IMR-90 (cell line): ENCODE measurements around the gene PPDPF. TPM values are rescaled to one million over a fixed set of nuclear protein-coding genes. Genes with fewer than 3 reads are reported as not detected.

ENCODE experiments used
- ATAC-seq: fragments of 200-7000 bp; cut with Tn5 transposase; 2 replicates; pipeline ENCODE4 v1.9.1; 2020; ENCODE audit warnings: low read depth, mild to moderate bottlenecking, moderate library complexity
- BruUV-seq: library from RNA; stranded (reverse); fragments of 400-500 nt; replicated peaks from 2 replicates; lab custom pipeline; 2021; lab: Mats Ljungman, UMichigan
- CTCF ChIA-PET: fragments of 300-600 bp; formaldehyde crosslinking; extraction: SDS; loops from one replicate; lab custom pipeline; 2021; ENCODE audit warnings: antibody characterized with exemption; lab: Yijun Ruan, JAX
- POLR2A ChIA-PET: fragments of 300-600 bp; sonication (Branson Sonifier 250); formaldehyde crosslinking; loops from one replicate; lab custom pipeline; 2022; ENCODE audit warnings: antibody characterized with exemption; ENCODE audit not compliant: unreplicated experiment; lab: Charles Lee
- DNase-seq: peaks from one replicate; pipeline ENCODE4 v3.0.0; 2013
- H2AFZ ChIP-seq: replicated peaks from 2 replicates; pipeline ENCODE3; 2013; ENCODE audit warnings: low read length, mild to moderate bottlenecking; ENCODE audit not compliant: poor library complexity
- H2AK5ac ChIP-seq: 2 replicates; pipeline ENCODE4 v1.6.1; 2013; ENCODE audit warnings: low read depth, low read length, inconsistent platforms
- H2AK9ac ChIP-seq: replicated peaks from 2 replicates; pipeline ENCODE3; 2013; ENCODE audit warnings: mild to moderate bottlenecking, low read depth, low read length, moderate library complexity; ENCODE audit not compliant: poor library complexity
- H2BK120ac ChIP-seq: 2 replicates; pipeline ENCODE4 v1.6.1; 2013; ENCODE audit warnings: low read depth, low read length, inconsistent platforms
- H2BK15ac ChIP-seq: 3 replicates; pipeline ENCODE4 v1.6.1; 2013; ENCODE audit warnings: low read depth, low read length, inconsistent platforms
- H2BK20ac ChIP-seq: 2 replicates; pipeline ENCODE4 v1.6.1; 2013; ENCODE audit warnings: low read depth, mild to moderate bottlenecking, inconsistent platforms, low read length, moderate library complexity
- H2BK5ac ChIP-seq: 2 replicates; pipeline ENCODE4 v1.6.1; 2013; ENCODE audit warnings: mild to moderate bottlenecking, low read depth, low read length, inconsistent platforms; ENCODE audit not compliant: poor library complexity, severe bottlenecking
- H3K14ac ChIP-seq: replicated peaks from 2 replicates; pipeline ENCODE4 v1.6.1; 2013; ENCODE audit warnings: low read depth, low read length, inconsistent platforms
- H3K18ac ChIP-seq: 2 replicates; pipeline ENCODE4 v1.6.1; 2013; ENCODE audit warnings: low read depth, low read length, control low read depth
- H3K23ac ChIP-seq: 2 replicates; pipeline ENCODE4 v1.6.1; 2013; ENCODE audit warnings: low read depth, low read length, inconsistent platforms
- H3K27ac ChIP-seq: 2 replicates; pipeline ENCODE4 v1.5.1; 2013; ENCODE audit warnings: mild to moderate bottlenecking, control low read depth, low read length; ENCODE audit not compliant: insufficient read depth
- H3K27me3 ChIP-seq: 2 replicates; pipeline ENCODE4 v1.6.1; 2013; ENCODE audit warnings: low read length; ENCODE audit not compliant: control insufficient read depth, insufficient read depth
- H3K36me3 ChIP-seq: 2 replicates; pipeline ENCODE4 v1.6.1; 2013; ENCODE audit warnings: low read length, mixed read lengths; ENCODE audit not compliant: control insufficient read depth, insufficient read depth
- H3K4ac ChIP-seq: 2 replicates; pipeline ENCODE4 v1.6.1; 2013; ENCODE audit warnings: low read depth, low read length, inconsistent platforms
- H3K4me1 ChIP-seq: 2 replicates; pipeline ENCODE4 v1.6.1; 2013; ENCODE audit warnings: low read length, mixed read lengths; ENCODE audit not compliant: control insufficient read depth, insufficient read depth
- H3K4me2 ChIP-seq: 2 replicates; pipeline ENCODE4 v1.6.1; 2013; ENCODE audit warnings: low read depth, mild to moderate bottlenecking, control low read depth, low read length, moderate library complexity
- H3K4me3 ChIP-seq: 2 replicates; pipeline ENCODE4 v1.5.1; 2013; ENCODE audit warnings: low read depth, mild to moderate bottlenecking, control low read depth, low read length, moderate library complexity; ENCODE audit not compliant: insufficient read depth
- H3K56ac ChIP-seq: 2 replicates; pipeline ENCODE4 v1.6.1; 2013; ENCODE audit warnings: low read length, inconsistent platforms; ENCODE audit not compliant: insufficient read depth; ENCODE audit errors: extremely low read depth
- H3K79me1 ChIP-seq, 2 experiments: 2 replicates each; pipeline ENCODE4 v1.6.1; 2013; ENCODE audit warnings: low read length in 2 of 2, inconsistent platforms in 1 of 2, low read depth in 1 of 2
- H3K9ac ChIP-seq: 2 replicates; pipeline ENCODE4 v1.6.1; 2013; ENCODE audit warnings: low read depth, low read length, control low read depth
- H3K9me1 ChIP-seq: 2 replicates; pipeline ENCODE4 v1.6.1; 2013; ENCODE audit warnings: low read length, inconsistent platforms; ENCODE audit not compliant: insufficient read depth
- H3K9me3 ChIP-seq: 2 replicates; pipeline ENCODE4 v1.6.1; 2013; ENCODE audit warnings: low read length; ENCODE audit not compliant: control insufficient read depth, insufficient read depth
- H4K20me1 ChIP-seq: 2 replicates; pipeline ENCODE4 v1.6.1; 2013; ENCODE audit warnings: low read length, inconsistent platforms; ENCODE audit not compliant: insufficient read depth
- H4K5ac ChIP-seq: 2 replicates; pipeline ENCODE4 v1.6.1; 2013; ENCODE audit warnings: mild to moderate bottlenecking, low read depth, low read length, control low read depth
- H4K8ac ChIP-seq, 2 experiments: 2 replicates each; pipeline ENCODE4 v1.6.1; 2013; ENCODE audit warnings: low read depth in 2 of 2, low read length in 2 of 2, control low read depth in 1 of 2, inconsistent platforms in 1 of 2
- H4K91ac ChIP-seq: 2 replicates; pipeline ENCODE4 v1.6.1; 2013; ENCODE audit warnings: low read depth, low read length, inconsistent platforms; ENCODE audit not compliant: insufficient read depth
- BHLHE40 ChIP-seq: fragments of 150-350 bp; IDR thresholded peaks from 2 replicates; pipeline ENCODE4 v1.6.1; 2016; ENCODE audit warnings: mild to moderate bottlenecking, low read depth, low read length
- WGBS, 2 experiments: methylation state at CpG; one replicate each; pipeline versions ENCODE4 v1.1.5 to v1.1.7; 2013; ENCODE audit warnings: missing lambda C conversion rate in 2 of 2; ENCODE audit not compliant: insufficient read length in 1 of 2; ENCODE audit errors: extremely low coverage in 2 of 2; 5-methylcytosine and 5-hydroxymethylcytosine counted together
- dilution Hi-C: fragments of 300-500 bp; cut with HindIII; formaldehyde crosslinking; loops from one replicate; pipeline ENCODE4 v1.14.3; 2018; ENCODE audit warnings: low sequenced_read_pairs; ENCODE audit not compliant: unreplicated experiment
- in situ Hi-C: fragments of 300-500 bp; cut with MboI; formaldehyde crosslinking; loops from 3 replicates; pipeline ENCODE4 v1.14.3; 2019; ENCODE audit warnings: low sequenced_read_pairs, inconsistent platforms, mixed read lengths
- intact Hi-C: fragments of 100-400 bp; cut with micrococcal nuclease; formaldehyde crosslinking; loops from 2 replicates; pipeline ENCODE4 v1.10.0; 2022
- polyA plus RNA-seq, 3 experiments: library from polyadenylated mRNA; depleted of rRNA; stranded (reverse); fragments of >200 nt; gene quantifications; 2 replicates each; pipeline ENCODE4 v1.2.3, GENCODE V29; 2012; ENCODE audit warnings: low replicate concordance in 1 of 3
- total RNA-seq: library from RNA; depleted of rRNA; stranded (reverse); fragments of >200 nt; gene quantifications from 2 replicates; pipeline ENCODE4 v1.2.3, GENCODE V29; 2012
- TF ChIP-seq, protein P1 (sequence below): fragments of 150-350 bp; IDR thresholded peaks from 2 replicates; pipeline ENCODE4 v1.6.1; 2017; ENCODE audit warnings: mild to moderate bottlenecking, antibody characterized with exemption, low read length, low read depth

The PPDPF gene
- total and polyA plus RNA-seq, 2 of the 4 experiments (the other 2 are of a cell fraction): 12.9 to 171 TPM

DNA sequence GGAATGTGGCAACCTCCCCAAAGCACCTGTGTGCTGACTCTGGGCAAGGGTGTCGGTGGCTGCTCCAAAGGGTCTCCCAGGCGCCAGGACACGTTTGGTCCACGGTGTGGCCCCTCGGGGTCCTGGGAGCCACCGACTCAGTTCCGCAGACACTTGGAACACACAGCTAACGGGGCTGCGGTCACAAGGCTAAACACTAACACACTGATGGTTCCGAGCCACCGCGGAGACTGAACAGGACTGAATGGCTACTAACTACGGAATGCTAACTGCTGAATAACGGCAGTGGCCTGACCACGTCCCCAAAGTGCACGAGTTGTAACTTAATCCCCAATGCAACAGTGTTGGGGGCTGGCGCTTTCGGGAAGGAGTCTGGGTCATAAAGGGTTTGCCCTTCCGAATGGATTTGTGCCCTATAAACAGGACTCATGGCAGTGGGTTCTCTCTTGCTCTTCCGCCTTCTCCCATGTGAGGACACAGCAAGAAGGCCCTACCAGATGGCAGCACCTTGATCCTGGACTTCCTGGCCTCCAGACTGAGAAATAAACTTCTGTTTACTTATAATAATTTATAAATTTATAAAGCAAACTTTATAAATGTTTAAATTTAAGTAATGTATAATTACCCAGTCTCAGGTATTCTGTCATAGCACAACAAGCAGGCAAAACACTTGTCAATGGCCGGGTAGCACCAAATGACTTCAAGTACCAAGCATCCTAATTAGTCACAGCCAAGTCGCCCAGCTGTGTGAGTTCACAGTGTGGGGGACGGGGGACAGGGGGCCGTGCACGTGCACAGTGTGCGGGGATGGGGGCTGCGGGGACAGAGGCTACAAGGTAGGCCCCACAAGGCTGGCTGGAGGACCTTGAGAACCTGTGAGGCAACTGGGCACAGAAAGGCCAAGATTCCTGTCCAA is 19.4 kb upstream of the PPDPF start:
- Histone ChIP-seq H3K4me1 (0 out of 2 replicates have a peak, but pooled peaks cover 3% of the 10 kb centered on the region), H3K27ac (no peak overlapping the region), H3K23ac (no peak overlapping the region), H2BK5ac (no peak overlapping the region), H3K56ac (no peak overlapping the region), H4K91ac (no peak overlapping the region), H3K36me3 (no peaks in the 10 kb centered on the region), H2BK120ac (no peak overlapping the region), H3K79me1 (no peaks in the 10 kb centered on the region), H2BK20ac (no peak overlapping the region), H3K27me3 (peaks cover 48% of the 10 kb centered on the region), H3K4me2 (no peak overlapping the region), H3K9me3 (peaks cover 22% of the 10 kb centered on the region), H4K20me1 (no peaks in the 10 kb centered on the region; the same call in 1 of the 2 replicates), H3K9me1 (no peaks in the 10 kb centered on the region), H4K8ac (no peak overlapping the region), H2AK9ac (no peak overlapping the region), H3K4me3 (no peak overlapping the region), H3K4ac (no peak overlapping the region), H3K9ac (no peak overlapping the region), H2AK5ac (no peak overlapping the region), H3K14ac (no peak overlapping the region), H4K5ac (no peak overlapping the region), H2BK15ac (no peak overlapping the region), H2AFZ (no peak overlapping the region), H3K18ac (no peak overlapping the region)
- dilution Hi-C loops: no loop called here
- in situ Hi-C loops: no loop called here
- BruUV-seq: no TSS peak
- TF ChIP-seq BHLHE40: peak; percentile 24; the same call in 1 of the 2 replicates
- TF ChIP-seq, protein P1, sequence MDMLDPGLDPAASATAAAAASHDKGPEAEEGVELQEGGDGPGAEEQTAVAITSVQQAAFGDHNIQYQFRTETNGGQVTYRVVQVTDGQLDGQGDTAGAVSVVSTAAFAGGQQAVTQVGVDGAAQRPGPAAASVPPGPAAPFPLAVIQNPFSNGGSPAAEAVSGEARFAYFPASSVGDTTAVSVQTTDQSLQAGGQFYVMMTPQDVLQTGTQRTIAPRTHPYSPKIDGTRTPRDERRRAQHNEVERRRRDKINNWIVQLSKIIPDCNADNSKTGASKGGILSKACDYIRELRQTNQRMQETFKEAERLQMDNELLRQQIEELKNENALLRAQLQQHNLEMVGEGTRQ: no peak
- ATAC-seq (no peak), DNase-seq (no peak)
- WGBS, 2 experiments: 80% methylated on average over 8 of the region's 27 CpGs; no CpG with 5 or more reads in 1 of the 2 experiments
- CTCF ChIA-PET: no interaction called here
- POLR2A ChIA-PET: interaction anchor here (0.6 kb wide), 1 partner anchor 27 kb away, joined by 5 read pairs; no protein-coding TSS in a partner anchor
- intact Hi-C loops: no loop called here
